ENCODE results near the gene NUP160. TPM values are rescaled to one million over a fixed set of nuclear protein-coding genes. Genes with fewer than 3 reads are reported as not detected.
A peak's percentile ranks its signal among the peaks of the same experiment; 100 is the strongest.

The NUP160 gene
- total RNA-seq, 4 donors from 2014 or later, result 8.1 to 11.4 (median 9.9) TPM

DNA sequence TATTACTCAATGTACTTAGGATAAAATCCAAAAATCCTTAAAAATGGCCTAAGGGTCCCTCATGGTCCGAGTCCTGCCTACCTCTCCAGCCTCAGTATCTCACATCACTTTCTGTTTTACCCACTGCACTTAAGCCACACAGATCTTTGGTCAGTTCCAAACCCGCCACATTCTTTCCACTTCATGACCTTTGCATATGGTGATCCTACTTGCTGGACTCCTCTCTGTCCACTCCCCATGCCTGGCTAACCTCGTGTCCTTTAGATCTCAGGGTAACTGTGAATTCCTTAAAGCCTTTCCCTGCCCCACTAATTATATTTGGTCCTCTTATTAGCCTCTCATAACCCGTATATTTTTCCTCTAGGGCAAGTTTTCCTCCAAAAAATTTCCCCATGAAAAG is 1.2 kb downstream of the NUP160 start:
- ATAC-seq, result no peak
- DNase-seq, result no peak
- Histone ChIP-seq H3K4me1 (peaks cover 44 to 47% of the 10 kb centered on the region in 2 donors), H3K9me3 (no peaks in the 10 kb centered on the region), H3K27me3 (no peaks in the 10 kb centered on the region), H3K4me3 (peak overlapping the region in 2 of 4 donors; percentile 91 to 93), H3K36me3 (peaks cover 0 to 17% of the 10 kb centered on the region in 2 donors), H3K27ac (peak overlapping the region in 3 of 4 donors; percentile 91 to 94 (median 94))
- in situ Hi-C loops (cut with MboI; ENCODE audit: low sequenced_read_pairs in 4 of 4), result loop anchor here in 2 of 4 donors (10.0 to 25.0 kb wide), 2 partner anchors 202 to 210 kb away; partner anchors contain the start of gene MTCH2 (in 2 of the 2)
- intact Hi-C loops (cut with DNase I; ENCODE audit: low total_unique reads), result loop anchor here (5.0 to 10.0 kb wide), 3 partner anchors 60 to 472 kb away; partner anchors contain the start of genes KBTBD4, NDUFS3 and SPI1
- TF ChIP-seq POLR2A (IDR thresholded peaks at IDR 0.05) (no peak), CTCF (IDR thresholded peaks at IDR 0.05 in 4 of 5, conservative IDR thresholded peaks at IDR 0.05 in 1 of 5) (no peak)

GRCh38 chr11:47843361-47844055 is 4.6 kb downstream of the NUP160 start:
- Histone ChIP-seq H3K36me3 (peaks cover 3 to 37% of the 10 kb centered on the region in 2 donors), H3K9me3 (no peaks in the 10 kb centered on the region), H3K4me3 (no peak overlapping the region), H3K27me3 (no peaks in the 10 kb centered on the region), H3K27ac (peak overlapping the region; percentile 63 to 85 (median 76)), H3K4me1 (peaks cover 40 to 41% of the 10 kb centered on the region in 2 donors)
- in situ Hi-C loops (cut with MboI; ENCODE audit: low sequenced_read_pairs in 4 of 4) (loop anchor here in 2 of 4 donors (10.0 to 25.0 kb wide), 2 partner anchors 199 to 206 kb away; partner anchors contain the start of gene MTCH2 (in 2 of the 2)), intact Hi-C loops (cut with DNase I; ENCODE audit: low total_unique reads) (loop anchor here (5.0 to 10.0 kb wide), 2 partner anchors 36 to 469 kb away; partner anchors contain the start of gene SPI1)
- ATAC-seq (peak; percentile 79 to 87), DNase-seq (no peak)
- TF ChIP-seq POLR2A (IDR thresholded peaks at IDR 0.05) (no peak), CTCF (IDR thresholded peaks at IDR 0.05 in 4 of 5, conservative IDR thresholded peaks at IDR 0.05 in 1 of 5) (no peak)

GRCh38 chr11:47842749-47843148 is 5.4 kb downstream of the NUP160 start:
- no peak overlapping the region for H3K4me3 ChIP-seq
- in situ Hi-C loops (cut with MboI; ENCODE audit: low sequenced_read_pairs in 4 of 4), result loop anchor here in 2 of 4 donors (10.0 to 25.0 kb wide), 2 partner anchors 198 to 205 kb away; partner anchors contain the start of gene MTCH2 (in 2 of the 2)
- DNase-seq, result no peak
- no peaks in the 10 kb centered on the region for H3K27me3 ChIP-seq
- peaks cover 3 to 42% of the 10 kb centered on the region in 2 donors for H3K36me3 ChIP-seq
- no peak for ATAC-seq
- intact Hi-C loops (cut with DNase I; ENCODE audit: low total_unique reads), result loop anchor here (5.0 to 10.0 kb wide), 2 partner anchors 35 to 468 kb away; partner anchors contain the start of gene SPI1
- peak overlapping the region; percentile 63 to 85 (median 76) for H3K27ac ChIP-seq
- H3K9me3 ChIP-seq, result no peaks in the 10 kb centered on the region
- TF ChIP-seq POLR2A (IDR thresholded peaks at IDR 0.05) (no peak), CTCF (IDR thresholded peaks at IDR 0.05 in 4 of 5, conservative IDR thresholded peaks at IDR 0.05 in 1 of 5) (no peak)
- peaks cover 40 to 41% of the 10 kb centered on the region in 2 donors for H3K4me1 ChIP-seq

DNA sequence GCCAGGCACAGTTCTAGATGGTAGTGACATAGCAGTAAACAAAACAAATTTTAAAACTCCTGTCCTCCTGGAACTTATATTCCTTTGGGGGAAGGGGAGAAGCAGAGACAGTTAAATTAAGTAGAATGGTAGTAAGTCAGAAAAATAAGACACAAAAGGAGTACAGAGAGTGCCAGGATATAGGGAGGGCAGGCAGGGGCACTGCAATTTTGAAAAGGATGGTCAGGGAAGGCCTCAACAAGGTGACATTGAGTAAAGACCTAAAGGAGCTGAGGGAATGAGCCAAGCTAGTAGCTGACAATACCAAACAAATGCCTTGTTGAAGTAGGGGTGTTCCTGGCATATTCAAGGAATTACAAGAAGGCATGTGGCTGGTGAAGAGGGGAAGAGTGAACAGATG is 10.2 kb downstream of the NUP160 start:
- ATAC-seq, result no peak
- intact Hi-C loops (cut with DNase I; ENCODE audit: low total_unique reads) (no loop called here), in situ Hi-C loops (cut with MboI; ENCODE audit: low sequenced_read_pairs in 4 of 4) (loop anchor here in 1 of 4 donors (25.0 kb wide), 1 partner anchor 201 kb away; the partner anchor contains the start of gene MTCH2)
- no peak overlapping the region for H3K4me3 ChIP-seq
- no peak for TF ChIP-seq POLR2A (IDR thresholded peaks at IDR 0.05)
- TF ChIP-seq CTCF (IDR thresholded peaks at IDR 0.05 in 4 of 5, conservative IDR thresholded peaks at IDR 0.05 in 1 of 5), result no peak
- no peaks in the 10 kb centered on the region for H3K27me3 ChIP-seq
- peaks cover 3 to 80% of the 10 kb centered on the region in 2 donors for H3K36me3 ChIP-seq
- H3K9me3 ChIP-seq, result no peaks in the 10 kb centered on the region
- H3K4me1 ChIP-seq, result peaks cover under 1 to 8% of the 10 kb centered on the region in 2 donors
- DNase-seq, result no peak
- H3K27ac ChIP-seq, result no peak overlapping the region
